Endothelial cell of umbilical vein (primary cell): ENCODE results near the gene TRIM21. TPM values are rescaled to one million over a fixed set of nuclear protein-coding genes. Genes with fewer than 3 reads are reported as not detected.

Source experiments
- BruUV-seq: library from RNA; stranded (reverse); fragments of 400-500 nt; replicated peaks from 2 replicates; lab custom pipeline; 2021; lab: Mats Ljungman, UMichigan
- CTCF ChIA-PET: fragments of 300-600, 350-600 bp; sonication (Branson Sonifier 250); formaldehyde crosslinking; loops from one replicate; lab custom pipeline; 2021; ENCODE audit warnings: antibody characterized with exemption, inconsistent platforms; lab: Charles Lee
- POLR2A ChIA-PET: fragments of 300-600, 350-600 bp; sonication (Branson Sonifier 250); formaldehyde crosslinking; loops from one replicate; lab custom pipeline; 2021; ENCODE audit warnings: antibody characterized with exemption, inconsistent platforms; lab: Charles Lee
- DNase-seq: peaks from one replicate; pipeline ENCODE4 v3.0.0-alpha.2; 2011; ENCODE audit warnings: low read depth, low spot score
- FAIRE-seq: peaks from 2 replicates; lab custom pipeline; 2011; peaks lifted over from hg19 to GRCh38; lab: Jason Lieb, UNC
- H2AFZ ChIP-seq: 2 replicates; pipeline ENCODE4 v1.6.0; 2012; ENCODE audit warnings: low read depth, low read length, control low read depth, inconsistent platforms
- H3K27ac ChIP-seq: 2 replicates; pipeline ENCODE4 v1.5.1; 2011; ENCODE audit warnings: low read depth, mild to moderate bottlenecking, control low read depth, low read length, moderate library complexity; ENCODE audit not compliant: insufficient read depth
- H3K27me3 ChIP-seq, 2 experiments: 2 replicates each; pipeline versions ENCODE4 v1.6.0 to v1.6.1; 2011; ENCODE audit warnings: low read length in 2 of 2, mixed read lengths in 1 of 2; ENCODE audit not compliant: control insufficient read depth in 2 of 2, insufficient read depth in 2 of 2
- H3K36me3 ChIP-seq, 2 experiments: 2 replicates in 1 of 2; 3 replicates in 1 of 2; pipeline ENCODE4 v1.5.1; 2011; ENCODE audit warnings: low read length in 2 of 2, mild to moderate bottlenecking in 1 of 2, moderate library complexity in 1 of 2; ENCODE audit not compliant: control insufficient read depth in 2 of 2, insufficient read depth in 2 of 2; ENCODE audit errors: extremely low read depth in 1 of 2
- H3K4me1 ChIP-seq: 3 replicates; pipeline ENCODE4 v1.5.1; 2011; ENCODE audit warnings: mild to moderate bottlenecking, low read length; ENCODE audit not compliant: control insufficient read depth, insufficient read depth; ENCODE audit errors: extremely low read depth
- H3K4me2 ChIP-seq: 2 replicates; pipeline ENCODE4 v1.6.1; 2011; ENCODE audit warnings: low read length, control low read depth, mixed read lengths; ENCODE audit not compliant: insufficient read depth
- H3K4me3 ChIP-seq, 3 experiments: fragments of 200-600 bp in 1 of 3; sonication (generic), shearing (Covaris generic) in 1 of 3; replicated peaks in 1 of 3; 2 replicates each; pipeline ENCODE4 v1.5.1; 2011 to 2016; ENCODE audit warnings: control low read depth in 3 of 3, low read length in 3 of 3, mild to moderate bottlenecking in 2 of 3, inconsistent platforms in 1 of 3, low read depth in 1 of 3, moderate library complexity in 1 of 3; ENCODE audit not compliant: insufficient read depth in 1 of 3
- H3K79me2 ChIP-seq: 2 replicates; pipeline ENCODE4 v1.6.0; 2012; ENCODE audit warnings: low read length, inconsistent platforms; ENCODE audit not compliant: control insufficient read depth, insufficient read depth
- H3K9ac ChIP-seq: replicated peaks from 2 replicates; pipeline ENCODE3; 2011; ENCODE audit warnings: low read length, control low read depth; ENCODE audit not compliant: insufficient read depth; ENCODE audit errors: extremely low read depth
- H3K9me1 ChIP-seq: replicated peaks from 3 replicates; pipeline ENCODE4 v1.6.0; 2011; ENCODE audit warnings: mild to moderate bottlenecking, low read length; ENCODE audit not compliant: control insufficient read depth, insufficient read depth; ENCODE audit errors: extremely low read depth
- H3K9me3 ChIP-seq: replicated peaks from 2 replicates; pipeline ENCODE4 v1.5.1; 2012; ENCODE audit warnings: low read length, inconsistent platforms; ENCODE audit not compliant: control insufficient read depth, insufficient read depth
- H4K20me1 ChIP-seq: replicated peaks from 2 replicates; pipeline ENCODE3; 2011; ENCODE audit warnings: mild to moderate bottlenecking, low read length; ENCODE audit not compliant: control insufficient read depth, insufficient read depth; ENCODE audit errors: extremely low read depth
- EZH2 ChIP-seq: IDR thresholded peaks from 2 replicates; pipeline ENCODE4 v1.6.1; 2012; ENCODE audit warnings: borderline replicate concordance, low read depth, mild to moderate bottlenecking, moderate library complexity, low read length, inconsistent platforms; ENCODE audit not compliant: severe bottlenecking
- FOS ChIP-seq: IDR thresholded peaks from 2 replicates; pipeline ENCODE4 v1.6.1; 2011; ENCODE audit warnings: mild to moderate bottlenecking, low read length, moderate library complexity, borderline replicate concordance; ENCODE audit not compliant: insufficient read depth
- MYC ChIP-seq: IDR thresholded peaks from one replicate; pipeline ENCODE4 v1.6.1; 2011; ENCODE audit warnings: mild to moderate bottlenecking, low read depth, low read length
- POLR2A ChIP-seq: IDR thresholded peaks from 2 replicates; pipeline ENCODE4 v1.6.1; 2012; ENCODE audit warnings: low read depth, mild to moderate bottlenecking, control low read depth, low read length
- POLR2AphosphoS5 ChIP-seq: IDR thresholded peaks from 2 replicates; pipeline ENCODE4 v1.6.1; 2012; ENCODE audit warnings: low read depth, mild to moderate bottlenecking, control low read depth, low read length, moderate library complexity; ENCODE audit not compliant: insufficient read depth
- dilution Hi-C: fragments of 300-500 bp; cut with MboI; formaldehyde crosslinking; loops from one replicate; pipeline ENCODE4 v1.15.0; 2019; ENCODE audit warnings: low sequenced_read_pairs; ENCODE audit not compliant: extremely low pct_ligation_motif_present
- intact Hi-C: fragments of 100-400 bp; cut with micrococcal nuclease; formaldehyde crosslinking; loops from one replicate; pipeline ENCODE4 v1.10.0; 2022
- polyA plus RNA-seq, 4 experiments: library from polyadenylated mRNA; depleted of rRNA in 3 of 4; stranded (reverse) in 3 of 4; unstranded in 1 of 4; fragments of >200 nt; gene quantifications; 2 replicates each; pipeline versions ENCODE4 v1.2.1 to v1.2.3, GENCODE V29; 2011 to 2012; ENCODE audit warnings: missing spikeins in 1 of 4
- total RNA-seq: library from RNA; stranded (reverse); gene quantifications from 2 replicates; pipeline ENCODE4 v1.2.3, GENCODE V29; 2021
- TF ChIP-seq, protein P1 (sequence below), 2 donors: IDR thresholded peaks; 1 replicate in 1 of 2; 2 replicates in 1 of 2; pipeline ENCODE4 v1.5.1; 2011; ENCODE audit warnings: low read length in 2 of 2, mild to moderate bottlenecking in 2 of 2, moderate library complexity in 2 of 2, control low read depth in 1 of 2, inconsistent platforms in 1 of 2, low read depth in 1 of 2; ENCODE audit not compliant: insufficient read depth in 1 of 2; ENCODE audit errors: extremely low read depth in 1 of 2

Gene TRIM21
- total and polyA plus RNA-seq, 2 donors (not counting 3 experiments of a cell fraction or from before 2014, with no cell fraction given): 18.9 to 20.8 TPM

DNA sequence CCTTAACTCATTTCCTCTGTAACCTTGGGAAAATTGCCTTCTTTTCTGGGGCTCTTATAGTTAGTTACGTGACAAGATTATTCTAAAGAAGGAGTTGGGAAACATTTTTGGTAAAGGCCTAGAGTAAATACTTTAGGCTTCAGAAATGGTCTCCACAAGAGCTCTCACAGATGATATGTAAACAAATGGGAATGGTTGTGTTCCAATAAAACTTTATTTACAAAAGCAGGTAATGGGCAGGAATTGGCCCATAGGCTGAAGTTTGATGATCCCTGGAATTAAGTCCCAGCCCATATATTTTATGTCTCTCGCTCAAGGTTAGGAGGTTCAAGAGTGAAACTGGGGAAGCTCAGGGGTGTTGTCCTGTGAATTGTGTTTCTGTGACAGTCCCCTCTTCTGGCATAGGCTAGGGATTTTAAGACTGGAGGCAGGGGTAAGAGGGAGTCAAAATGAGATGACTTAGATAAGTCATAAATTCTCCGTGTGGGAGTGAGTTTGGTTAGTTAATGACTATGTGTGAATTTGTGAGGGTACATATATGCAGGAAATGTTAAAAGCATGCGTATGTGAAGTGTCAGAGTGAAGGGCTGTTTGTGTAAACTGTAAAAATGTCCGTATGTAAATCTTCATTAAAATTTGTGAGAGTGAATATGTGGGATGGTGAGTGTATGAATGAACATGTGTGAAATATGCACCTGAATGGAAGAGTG lies 17.9 kb downstream of the TRIM21 start:
- intact Hi-C loops: no loop called here
- dilution Hi-C loops: no loop called here
- no peaks in the 10 kb centered on the region for H3K36me3 ChIP-seq
- H3K27me3 ChIP-seq: peaks cover 0 to 2% of the 10 kb centered on the region in 2 experiments
- no peaks in the 10 kb centered on the region for H3K9me1 ChIP-seq
- no peak overlapping the region for H3K4me3 ChIP-seq
- H3K4me2 ChIP-seq: no peak overlapping the region
- FAIRE-seq: no peak
- no peak for DNase-seq
- CTCF ChIA-PET: no interaction called here
- no peaks in the 10 kb centered on the region for H3K4me1 ChIP-seq
- no peak overlapping the region for H3K9ac ChIP-seq
- no peaks in the 10 kb centered on the region for H3K9me3 ChIP-seq
- no peak overlapping the region for H3K27ac ChIP-seq
- no peaks in the 10 kb centered on the region for H3K79me2 ChIP-seq
- no peak overlapping the region for H2AFZ ChIP-seq
- BruUV-seq: no TSS peak
- POLR2A ChIA-PET: no interaction called here
- H4K20me1 ChIP-seq: no peaks in the 10 kb centered on the region
- TF ChIP-seq, protein P1, sequence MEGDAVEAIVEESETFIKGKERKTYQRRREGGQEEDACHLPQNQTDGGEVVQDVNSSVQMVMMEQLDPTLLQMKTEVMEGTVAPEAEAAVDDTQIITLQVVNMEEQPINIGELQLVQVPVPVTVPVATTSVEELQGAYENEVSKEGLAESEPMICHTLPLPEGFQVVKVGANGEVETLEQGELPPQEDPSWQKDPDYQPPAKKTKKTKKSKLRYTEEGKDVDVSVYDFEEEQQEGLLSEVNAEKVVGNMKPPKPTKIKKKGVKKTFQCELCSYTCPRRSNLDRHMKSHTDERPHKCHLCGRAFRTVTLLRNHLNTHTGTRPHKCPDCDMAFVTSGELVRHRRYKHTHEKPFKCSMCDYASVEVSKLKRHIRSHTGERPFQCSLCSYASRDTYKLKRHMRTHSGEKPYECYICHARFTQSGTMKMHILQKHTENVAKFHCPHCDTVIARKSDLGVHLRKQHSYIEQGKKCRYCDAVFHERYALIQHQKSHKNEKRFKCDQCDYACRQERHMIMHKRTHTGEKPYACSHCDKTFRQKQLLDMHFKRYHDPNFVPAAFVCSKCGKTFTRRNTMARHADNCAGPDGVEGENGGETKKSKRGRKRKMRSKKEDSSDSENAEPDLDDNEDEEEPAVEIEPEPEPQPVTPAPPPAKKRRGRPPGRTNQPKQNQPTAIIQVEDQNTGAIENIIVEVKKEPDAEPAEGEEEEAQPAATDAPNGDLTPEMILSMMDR (IDR thresholded peaks at IDR 0.05; ENCODE audit: extremely low read depth in 1 of 2, insufficient read depth in 1 of 2, low read depth in 1 of 2, low read length in 2 of 2): no peak
- TF ChIP-seq FOS (no peak), MYC (no peak), EZH2 (no peak), POLR2AphosphoS5 (no peak), POLR2A (no peak)
